HepG2 (cell line): ENCODE measurements around the gene ANKRD29. TPM values are rescaled to one million over a fixed set of nuclear protein-coding genes. Genes with fewer than 3 reads are reported as not detected.

Experiments used
- CSRNP1 ChIP-seq: sonication (generic); formaldehyde crosslinking; IDR thresholded peaks from 2 replicates; pipeline ENCODE4 v1.8.1; 2023; ENCODE audit warnings: mild to moderate bottlenecking, missing genetic modification reagents
- DMTF1 ChIP-seq: sonication (generic); formaldehyde crosslinking; IDR thresholded peaks from 2 replicates; pipeline ENCODE4 v1.4.0; 2020; ENCODE audit warnings: mild to moderate bottlenecking, missing genetic modification reagents
- E2F1 ChIP-seq: sonication (generic); formaldehyde crosslinking; IDR thresholded peaks from 2 replicates; pipeline ENCODE4 v1.5.0; 2020; ENCODE audit warnings: missing genetic modification reagents
- HCFC1 ChIP-seq: fragments of 150-350 bp; IDR thresholded peaks from 2 replicates; pipeline ENCODE4 v1.6.1; 2014; ENCODE audit warnings: low read depth, low read length
- MAFF ChIP-seq: IDR thresholded peaks from 2 replicates; pipeline ENCODE4 v1.6.1; 2011; ENCODE audit warnings: low read depth, low read length, improper control_type of control experiment
- MXI1 ChIP-seq: IDR thresholded peaks from 3 replicates; pipeline ENCODE4 v1.6.1; 2012; ENCODE audit warnings: low read depth, low read length, inconsistent platforms, borderline replicate concordance
- PAXIP1 ChIP-seq: sonication (generic); formaldehyde crosslinking; conservative IDR thresholded peaks from 2 replicates; pipeline ENCODE4 v1.4.0; 2020; ENCODE audit warnings: mild to moderate bottlenecking, missing genetic modification reagents, moderate library complexity
- SIN3B ChIP-seq: fragments of 150-350 bp; IDR thresholded peaks from 2 replicates; pipeline ENCODE4 v1.6.1; 2014; ENCODE audit warnings: low read length
- SOX13 ChIP-seq, 3 experiments: fragments of 450-650 bp in 1 of 3; sonication (generic) in 1 of 3; formaldehyde crosslinking in 1 of 3; IDR thresholded peaks in 2 of 3; conservative IDR thresholded peaks in 1 of 3; 2 replicates each; pipeline versions ENCODE4 v1.5.0 to v1.6.1; 2016 to 2020; ENCODE audit warnings: antibody characterized with exemption in 1 of 3, mild to moderate bottlenecking in 1 of 3, missing compliant biosample characterization in 1 of 3, missing genetic modification reagents in 1 of 3, moderate library complexity in 1 of 3
- STAT6 ChIP-seq: sonication (generic); formaldehyde crosslinking; IDR thresholded peaks from 2 replicates; pipeline ENCODE4 v1.4.0; 2020; ENCODE audit warnings: missing genetic modification reagents, mild to moderate bottlenecking, borderline replicate concordance
- ZFP62 ChIP-seq: sonication (generic); formaldehyde crosslinking; IDR thresholded peaks from 2 replicates; pipeline ENCODE4 v1.4.0; 2020; ENCODE audit warnings: missing genetic modification reagents
- ZNF136 ChIP-seq: sonication (generic); formaldehyde crosslinking; IDR thresholded peaks from 2 replicates; pipeline ENCODE4 v1.8.1; 2022; ENCODE audit warnings: low read depth, mild to moderate bottlenecking, moderate library complexity, missing genetic modification reagents
- ZNF317 ChIP-seq: sonication (generic); formaldehyde crosslinking; IDR thresholded peaks from 2 replicates; pipeline ENCODE4 v1.5.0; 2020; ENCODE audit warnings: mild to moderate bottlenecking, missing genetic modification reagents
- ZNF558 ChIP-seq: sonication (generic); formaldehyde crosslinking; IDR thresholded peaks from 2 replicates; pipeline ENCODE4 v1.9.0; 2022; ENCODE audit warnings: mild to moderate bottlenecking, missing genetic modification reagents, borderline replicate concordance
- ZNF589 ChIP-seq: sonication (generic); formaldehyde crosslinking; conservative IDR thresholded peaks from 2 replicates; pipeline ENCODE4 v1.8.0; 2022; ENCODE audit warnings: mild to moderate bottlenecking, moderate library complexity, missing genetic modification reagents
- polyA plus RNA-seq, 8 experiments: library from polyadenylated mRNA; depleted of rRNA in 3 of 8; stranded (reverse) in 7 of 8; unstranded in 1 of 8; fragments of >200 nt; fragmentation: Illumina TruSeq in 4 of 8; extraction: Trizol in 4 of 8; gene quantifications; 2 replicates each; pipeline versions ENCODE4 v1.2.1 to v1.2.3, GENCODE V29; 2011 to 2016; ENCODE audit warnings: low read depth in 4 of 8, missing spikeins in 1 of 8, mixed read lengths in 1 of 8; ENCODE audit not compliant: insufficient read depth in 1 of 8
- total RNA-seq, 5 experiments: library from RNA; depleted of rRNA; stranded (reverse); fragments of >200 nt; fragmentation: Illumina TruSeq; extraction: Trizol; gene quantifications; 2 replicates each; pipeline ENCODE4 v1.2.3, GENCODE V29; 2016; ENCODE audit warnings: low read depth in 1 of 5

ANKRD29 gene
- total and polyA plus RNA-seq, 2 of the 13 experiments (the other 11 are each of a cell fraction or from before 2014, with no cell fraction given), result not detected

DNA sequence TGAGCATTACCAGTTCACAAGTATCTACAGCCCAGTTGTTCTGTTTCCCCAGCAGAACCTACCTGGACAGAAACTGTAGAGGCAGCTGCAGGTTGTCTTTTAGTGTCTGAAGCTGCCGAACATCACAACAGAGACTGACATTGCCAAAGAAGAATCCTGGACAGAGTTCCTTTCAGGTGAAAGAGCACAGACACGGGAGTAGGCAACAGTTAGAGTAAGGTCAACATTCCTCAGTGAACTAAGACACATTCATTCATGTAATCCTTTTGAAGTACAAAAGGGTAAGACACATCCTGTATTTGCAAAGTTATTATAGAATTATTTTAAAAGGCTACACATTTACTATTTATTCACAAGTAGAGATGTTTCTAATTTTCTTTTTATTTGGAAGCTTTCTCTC, 90.7 kb downstream of the ANKRD29 start (continued):
- no peak for TF ChIP-seq DMTF1 (CRISPR knock-in tag)
- TF ChIP-seq SIN3B, result no peak
- no peak for TF ChIP-seq ZNF317 (CRISPR knock-in tag)
- TF ChIP-seq MAFF, result no peak
- no peak for TF ChIP-seq ZNF558 (CRISPR knock-in tag)
- TF ChIP-seq STAT6 (CRISPR knock-in tag), result no peak
- TF ChIP-seq CSRNP1 (CRISPR knock-in tag), result no peak
- no peak for TF ChIP-seq E2F1 (CRISPR knock-in tag)
- TF ChIP-seq PAXIP1, result peak; percentile 60
- TF ChIP-seq MXI1, result no peak
- TF ChIP-seq ZFP62 (CRISPR knock-in tag), result no peak
- no peak for TF ChIP-seq ZNF136
- TF ChIP-seq ZNF589 (CRISPR knock-in tag), result no peak
- no peak for TF ChIP-seq HCFC1
- no peak for TF ChIP-seq SOX13 (IDR thresholded peaks at IDR 0.05)
- TF ChIP-seq SOX13 (CRISPR knock-in tag; conservative IDR thresholded peaks at IDR 0.05 in 1 of 2, IDR thresholded peaks at IDR 0.05 in 1 of 2), result peak in 1 of 2 experiments; percentile 71; a peak in 2 of 4 replicates
